ENCODE data around the gene TVP23B.
A peak's percentile ranks its signal among the peaks of the same experiment; 100 is the strongest.
"Not testable (repeated sequence)": the region's sequence is repeated elsewhere in the genome, so short reads cannot be mapped to it uniquely, and the experiment has no call there.

TVP23B gene

GRCh38 chr17:18780991-18781718 is at the start of gene TVP23B:
TSS of gene TVP23B (plus strand) at chr17:18781183. CDS start at chr17:18781294, 111 bp downstream.
- peak; percentile 97 for DNase-seq (ENCODE audit: low read depth)

GRCh38 chr17:18732438-18732837 is 48.5 kb upstream of the TVP23B start:
- DNase-seq (ENCODE audit: low read depth): not testable (repeated sequence)

GRCh38 chr17:18733350-18733749 is 47.6 kb upstream of the TVP23B start:
- not testable (repeated sequence) for DNase-seq (ENCODE audit: low read depth)

GRCh38 chr17:18739616-18740391 is 41.2 kb upstream of the TVP23B start:
- not testable (repeated sequence) for DNase-seq (ENCODE audit: low read depth)

- not testable (repeated sequence) for DNase-seq (ENCODE audit: low read depth)
Observed at GRCh38 chr17:18741228-18741627, 39.8 kb upstream of the TVP23B start.

GRCh38 chr17:18743699-18744421 is 37.1 kb upstream of the TVP23B start, which contains the start of gene FBXW10:
TSS of gene FBXW10 (plus strand) at chr17:18744054. CDS start at chr17:18744245, 191 bp downstream.
- DNase-seq (ENCODE audit: low read depth): not testable (repeated sequence)

GRCh38 chr17:18744726-18745125 is 36.3 kb upstream of the TVP23B start:
- not testable (repeated sequence) for DNase-seq (ENCODE audit: low read depth)

- DNase-seq (ENCODE audit: low read depth): not testable (repeated sequence)
Observed at GRCh38 chr17:18746551-18746950, 34.4 kb upstream of the TVP23B start.

GRCh38 chr17:18747501-18747900 is 33.5 kb upstream of the TVP23B start:
- DNase-seq (ENCODE audit: low read depth): not testable (repeated sequence)

- DNase-seq (ENCODE audit: low read depth): not testable (repeated sequence)
Observed at GRCh38 chr17:18750242-18750641, 30.7 kb upstream of the TVP23B start.

GRCh38 chr17:18753829-18754409 is 27.1 kb upstream of the TVP23B start:
- DNase-seq (ENCODE audit: low read depth): not testable (repeated sequence)

GRCh38 chr17:18755969-18756368 is 25.0 kb upstream of the TVP23B start:
- DNase-seq (ENCODE audit: low read depth): not testable (repeated sequence)

- not testable (repeated sequence) for DNase-seq (ENCODE audit: low read depth)
Observed at GRCh38 chr17:18757368-18758044, 23.5 kb upstream of the TVP23B start.

- DNase-seq (ENCODE audit: low read depth): not testable (repeated sequence)
Observed at GRCh38 chr17:18758344-18758743, 22.6 kb upstream of the TVP23B start.

- not testable (repeated sequence) for DNase-seq (ENCODE audit: low read depth)
Observed at GRCh38 chr17:18760221-18760620, 20.8 kb upstream of the TVP23B start.

- DNase-seq (ENCODE audit: low read depth): not testable (repeated sequence)
Observed at GRCh38 chr17:18770572-18770971, 10.4 kb upstream of the TVP23B start.

GRCh38 chr17:18771066-18771465 is 9.9 kb upstream of the TVP23B start:
- DNase-seq (ENCODE audit: low read depth): not testable (repeated sequence)

- DNase-seq (ENCODE audit: low read depth): no peak
Observed at GRCh38 chr17:18772471-18772870, 8.5 kb upstream of the TVP23B start.

GRCh38 chr17:18781805-18782204 is 822 bp downstream of the TVP23B start:
- not testable (repeated sequence) for DNase-seq (ENCODE audit: low read depth)

- DNase-seq (ENCODE audit: low read depth): not testable (repeated sequence)
Observed at GRCh38 chr17:18785933-18786332, 5.0 kb downstream of the TVP23B start.

- not testable (repeated sequence) for DNase-seq (ENCODE audit: low read depth)
Observed at GRCh38 chr17:18786890-18787289, 5.9 kb downstream of the TVP23B start.

All from activated gamma-delta T cell treated with anti-CD3 and anti-CD28 coated beads, Interleukin-2, amount 50 U/mL, for 16 hours (primary cell).